Endothelial cell of umbilical vein (primary cell): ENCODE results near the gene ZBTB33.

ENCODE experiments used
- EZH2 ChIP-seq: IDR thresholded peaks from 2 replicates; pipeline ENCODE4 v1.6.1; 2012; ENCODE audit warnings: borderline replicate concordance, low read depth, mild to moderate bottlenecking, moderate library complexity, low read length, inconsistent platforms; ENCODE audit not compliant: severe bottlenecking
- JUN ChIP-seq: IDR thresholded peaks from 2 replicates; pipeline ENCODE4 v1.6.1; 2011; ENCODE audit warnings: borderline replicate concordance, low read depth; ENCODE audit not compliant: insufficient read length, insufficient read depth
- MYC ChIP-seq: IDR thresholded peaks from one replicate; pipeline ENCODE4 v1.6.1; 2011; ENCODE audit warnings: mild to moderate bottlenecking, low read depth, low read length
- POLR2A ChIP-seq: IDR thresholded peaks from 2 replicates; pipeline ENCODE4 v1.6.1; 2012; ENCODE audit warnings: low read depth, mild to moderate bottlenecking, control low read depth, low read length
- POLR2AphosphoS5 ChIP-seq: IDR thresholded peaks from 2 replicates; pipeline ENCODE4 v1.6.1; 2012; ENCODE audit warnings: low read depth, mild to moderate bottlenecking, control low read depth, low read length, moderate library complexity; ENCODE audit not compliant: insufficient read depth
- TF ChIP-seq, protein P1 (sequence below), 2 donors: IDR thresholded peaks; 1 replicate in 1 of 2; 2 replicates in 1 of 2; pipeline ENCODE4 v1.5.1; 2011; ENCODE audit warnings: low read length in 2 of 2, mild to moderate bottlenecking in 2 of 2, moderate library complexity in 2 of 2, control low read depth in 1 of 2, inconsistent platforms in 1 of 2, low read depth in 1 of 2; ENCODE audit not compliant: insufficient read depth in 1 of 2; ENCODE audit errors: extremely low read depth in 1 of 2

DNA sequence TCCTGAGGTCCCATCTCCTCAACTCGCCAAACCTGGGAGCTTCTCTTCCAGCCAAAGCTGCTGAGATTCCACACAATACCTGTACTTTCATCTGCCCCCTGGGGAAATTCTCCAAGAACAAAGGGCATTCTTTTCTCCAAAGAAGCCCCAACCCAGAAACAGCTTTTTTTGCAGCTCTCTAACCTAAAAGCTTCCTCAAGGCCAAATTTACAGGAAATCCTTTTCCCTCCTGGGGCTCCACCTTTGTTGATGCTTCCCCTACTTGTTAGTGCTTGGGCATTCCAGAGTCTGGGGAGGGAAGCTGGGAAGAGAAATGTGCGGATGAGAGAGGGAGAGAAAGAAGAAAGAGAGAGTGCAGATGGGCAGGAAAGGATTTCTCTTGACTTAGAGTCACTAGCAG lies 24.3 kb downstream of the ZBTB33 start:
- TF ChIP-seq POLR2A = no peak
- TF ChIP-seq, protein P1, sequence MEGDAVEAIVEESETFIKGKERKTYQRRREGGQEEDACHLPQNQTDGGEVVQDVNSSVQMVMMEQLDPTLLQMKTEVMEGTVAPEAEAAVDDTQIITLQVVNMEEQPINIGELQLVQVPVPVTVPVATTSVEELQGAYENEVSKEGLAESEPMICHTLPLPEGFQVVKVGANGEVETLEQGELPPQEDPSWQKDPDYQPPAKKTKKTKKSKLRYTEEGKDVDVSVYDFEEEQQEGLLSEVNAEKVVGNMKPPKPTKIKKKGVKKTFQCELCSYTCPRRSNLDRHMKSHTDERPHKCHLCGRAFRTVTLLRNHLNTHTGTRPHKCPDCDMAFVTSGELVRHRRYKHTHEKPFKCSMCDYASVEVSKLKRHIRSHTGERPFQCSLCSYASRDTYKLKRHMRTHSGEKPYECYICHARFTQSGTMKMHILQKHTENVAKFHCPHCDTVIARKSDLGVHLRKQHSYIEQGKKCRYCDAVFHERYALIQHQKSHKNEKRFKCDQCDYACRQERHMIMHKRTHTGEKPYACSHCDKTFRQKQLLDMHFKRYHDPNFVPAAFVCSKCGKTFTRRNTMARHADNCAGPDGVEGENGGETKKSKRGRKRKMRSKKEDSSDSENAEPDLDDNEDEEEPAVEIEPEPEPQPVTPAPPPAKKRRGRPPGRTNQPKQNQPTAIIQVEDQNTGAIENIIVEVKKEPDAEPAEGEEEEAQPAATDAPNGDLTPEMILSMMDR (IDR thresholded peaks at IDR 0.05; ENCODE audit: extremely low read depth in 1 of 2, insufficient read depth in 1 of 2, low read depth in 1 of 2, low read length in 2 of 2) = no peak
- no peak for TF ChIP-seq MYC
- TF ChIP-seq JUN = no peak
- TF ChIP-seq EZH2 = no peak
- no peak for TF ChIP-seq POLR2AphosphoS5
